Measurements from ENCODE around the gene RHOH. TPM values are rescaled to one million over a fixed set of nuclear protein-coding genes. Genes with fewer than 3 reads are reported as not detected.

The RHOH gene
- total RNA-seq, 2 donors from 2014 or later, result 1.3 to 1.9 TPM

- H3K4me3 ChIP-seq, result no peak overlapping the region
- no peaks in the 10 kb centered on the region for H3K27me3 ChIP-seq (replicated peaks; ENCODE audit: insufficient read depth)
- TF ChIP-seq POLR2A (IDR thresholded peaks at IDR 0.05) (no peak), CTCF (IDR thresholded peaks at IDR 0.05) (no peak), POLR2AphosphoS5 (IDR thresholded peaks at IDR 0.05) (peak; percentile 12)
- H3K9me3 ChIP-seq, result no peaks in the 10 kb centered on the region
- H3K27ac ChIP-seq, result no peak overlapping the region
- H3K36me3 ChIP-seq, result no peaks in the 10 kb centered on the region
- DNase-seq (ENCODE audit: low spot score), result no peak
- H3K4me1 ChIP-seq (replicated peaks), result no peaks in the 10 kb centered on the region
- WGBS, result 76% methylated on average over 12 of the region's 12 CpGs
- intact Hi-C loops (cut with DNase I), result no loop called here
Measured at GRCh38 chr4:40238700-40239548, 42.1 kb downstream of the RHOH start.

- no peak for DNase-seq (ENCODE audit: low spot score)
- no peak for TF ChIP-seq POLR2A (IDR thresholded peaks at IDR 0.05)
- TF ChIP-seq CTCF (IDR thresholded peaks at IDR 0.05), result no peak
- TF ChIP-seq POLR2AphosphoS5 (IDR thresholded peaks at IDR 0.05), result no peak
- 89% methylated on average over 4 of the region's 4 CpGs for WGBS
- no peaks in the 10 kb centered on the region for H3K27me3 ChIP-seq (replicated peaks; ENCODE audit: insufficient read depth)
- no peak overlapping the region for H3K4me3 ChIP-seq
- H3K27ac ChIP-seq, result no peak overlapping the region
- no peaks in the 10 kb centered on the region for H3K36me3 ChIP-seq
- H3K4me1 ChIP-seq (replicated peaks), result no peaks in the 10 kb centered on the region
- intact Hi-C loops (cut with DNase I), result no loop called here
- no peaks in the 10 kb centered on the region for H3K9me3 ChIP-seq
Measured at GRCh38 chr4:40240040-40240653, 43.3 kb downstream of the RHOH start.

GRCh38 chr4:40241026-40241425, 44.2 kb downstream of the RHOH start:
- no peaks in the 10 kb centered on the region for H3K9me3 ChIP-seq
- intact Hi-C loops (cut with DNase I), result no loop called here
- DNase-seq (ENCODE audit: low spot score), result no peak
- no peaks in the 10 kb centered on the region for H3K4me1 ChIP-seq (replicated peaks)
- 71% methylated on average over 4 of the region's 4 CpGs for WGBS
- TF ChIP-seq POLR2AphosphoS5 (IDR thresholded peaks at IDR 0.05) (no peak), POLR2A (IDR thresholded peaks at IDR 0.05) (no peak), CTCF (IDR thresholded peaks at IDR 0.05) (no peak)
- no peaks in the 10 kb centered on the region for H3K27me3 ChIP-seq (replicated peaks; ENCODE audit: insufficient read depth)
- no peak overlapping the region for H3K27ac ChIP-seq
- H3K36me3 ChIP-seq, result no peaks in the 10 kb centered on the region
- H3K4me3 ChIP-seq, result no peak overlapping the region

- H3K27me3 ChIP-seq (replicated peaks; ENCODE audit: insufficient read depth), result no peaks in the 10 kb centered on the region
- WGBS, result 75% methylated on average over 7 of the region's 7 CpGs
- no peak overlapping the region for H3K4me3 ChIP-seq
Measured at GRCh38 chr4:40241941-40242340, 45.1 kb downstream of the RHOH start.

More at GRCh38 chr4:40241941-40242340, 45.1 kb downstream of the RHOH start:
- TF ChIP-seq POLR2A (IDR thresholded peaks at IDR 0.05) (no peak), POLR2AphosphoS5 (IDR thresholded peaks at IDR 0.05) (no peak), CTCF (IDR thresholded peaks at IDR 0.05) (no peak)
- H3K36me3 ChIP-seq, result no peaks in the 10 kb centered on the region
- no peak overlapping the region for H3K27ac ChIP-seq
- no peaks in the 10 kb centered on the region for H3K9me3 ChIP-seq
- intact Hi-C loops (cut with DNase I), result no loop called here
- no peaks in the 10 kb centered on the region for H3K4me1 ChIP-seq (replicated peaks)
- no peak for DNase-seq (ENCODE audit: low spot score)
